ENCODE data around the gene NATD1.

NATD1 gene

DNA sequence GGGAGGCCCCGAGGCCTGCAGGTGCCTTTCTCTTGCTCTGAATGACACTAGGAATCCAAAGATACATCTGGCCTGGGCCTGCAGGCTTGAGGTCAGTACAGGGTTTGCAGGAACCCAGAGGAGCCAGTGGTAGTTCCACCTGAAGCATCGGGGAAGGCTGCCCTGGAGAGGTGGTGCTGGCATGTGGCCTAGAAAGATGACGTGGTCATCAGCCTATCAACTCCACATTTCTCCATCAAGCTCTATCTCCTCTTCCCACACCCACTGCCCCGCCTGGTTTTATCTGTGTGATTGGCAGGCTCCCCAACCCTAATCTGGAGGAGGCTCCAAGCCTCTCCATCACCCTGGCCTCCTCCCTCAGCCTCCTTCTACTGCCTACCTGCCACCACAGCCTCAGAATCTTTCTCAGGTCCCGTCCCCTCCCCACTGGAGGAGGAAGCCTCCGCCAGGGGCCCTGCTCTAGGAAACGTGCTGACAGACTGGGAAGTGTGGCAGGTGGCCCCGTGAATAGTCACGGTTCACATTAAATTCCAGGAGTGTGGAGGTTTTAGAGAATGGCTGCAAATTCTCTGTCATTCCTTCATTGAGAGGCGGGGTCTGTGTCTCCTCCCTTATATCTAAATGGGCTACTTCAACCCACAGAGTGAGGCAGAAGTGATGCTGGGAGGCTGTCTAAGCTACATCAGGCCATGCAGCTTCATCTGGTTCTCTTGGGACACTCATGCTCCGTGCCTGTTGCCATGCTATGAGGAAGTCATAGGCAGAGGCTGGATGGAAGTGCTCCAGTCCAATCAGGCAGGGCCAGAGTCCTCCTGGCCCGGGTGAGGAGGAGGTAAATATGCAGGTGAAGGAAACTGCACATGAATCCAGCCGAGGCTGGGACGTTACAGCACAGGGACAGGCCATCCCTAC is 19.9 kb upstream of the NATD1 start:
- no peak for FAIRE-seq

- FAIRE-seq, result no peak
These were observed 19.0 kb upstream of the NATD1 start for GRCh38 chr17:21272250-21272649.

DNA sequence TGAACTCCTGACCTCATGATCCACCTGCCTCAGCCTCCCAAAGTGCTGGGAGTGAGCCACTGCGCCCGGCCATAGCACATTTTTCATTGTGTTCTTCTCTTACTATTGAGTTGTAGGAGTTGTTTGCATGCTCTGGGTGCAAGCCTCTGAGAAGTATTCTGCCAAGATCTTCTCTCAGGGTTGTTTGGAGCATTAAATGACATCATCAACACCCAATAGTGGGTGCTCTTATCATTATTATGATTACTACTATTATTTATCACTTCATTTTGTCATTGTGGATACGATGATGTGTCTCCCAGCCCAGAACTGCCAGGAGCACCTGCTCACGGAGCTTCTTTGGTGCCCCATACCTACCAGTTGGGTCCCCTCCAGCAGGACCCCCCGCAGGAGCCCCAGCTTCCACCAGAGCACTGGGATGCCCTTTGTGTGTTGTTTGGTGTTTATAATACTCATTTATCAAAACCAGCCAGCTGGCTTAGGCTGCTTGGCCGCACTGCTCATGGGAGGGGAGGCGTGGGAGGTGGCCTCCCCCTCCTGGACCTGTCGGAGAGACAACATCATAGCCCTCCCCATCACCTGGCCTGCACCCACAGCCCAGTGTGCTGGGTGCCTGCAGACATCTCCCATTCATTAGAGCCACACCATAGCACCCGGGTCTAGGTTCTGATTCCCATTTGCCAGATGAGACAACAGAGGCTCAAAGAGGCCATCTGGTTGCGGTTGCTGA is 18.4 kb upstream of the NATD1 start:
- FAIRE-seq, result no peak

- no peak for FAIRE-seq
These were observed 16.2 kb upstream of the NATD1 start for GRCh38 chr17:21269394-21269793.

DNA sequence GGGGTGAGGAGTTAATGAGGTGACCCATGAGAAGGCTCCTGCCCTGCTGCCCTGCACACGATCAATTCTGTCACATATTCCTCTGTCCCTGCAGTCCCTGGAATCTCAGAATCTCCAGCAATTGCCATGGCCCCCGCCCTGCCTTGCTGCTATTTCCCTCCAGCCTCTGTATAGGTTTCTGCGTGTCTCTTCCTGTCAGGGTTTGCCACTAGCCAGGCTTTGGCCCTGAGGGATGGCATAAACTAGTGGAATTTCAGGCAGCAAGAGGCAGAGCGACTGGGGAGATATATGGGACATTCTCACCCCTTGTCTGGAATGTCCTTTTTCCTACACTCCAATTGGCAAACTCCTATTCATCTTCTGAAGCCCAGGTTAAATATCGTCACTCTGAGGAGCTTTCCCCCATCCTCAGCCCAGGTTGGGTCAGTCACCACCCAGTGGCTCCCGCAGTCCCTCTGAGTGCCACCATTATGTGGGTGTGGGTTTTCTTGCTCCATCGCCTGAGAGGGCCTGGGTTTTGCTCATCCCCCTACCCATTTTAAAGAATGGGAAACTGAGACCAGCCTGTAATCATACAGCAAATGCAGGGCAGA is 15.5 kb upstream of the NATD1 start:
- no peak for FAIRE-seq

DNA sequence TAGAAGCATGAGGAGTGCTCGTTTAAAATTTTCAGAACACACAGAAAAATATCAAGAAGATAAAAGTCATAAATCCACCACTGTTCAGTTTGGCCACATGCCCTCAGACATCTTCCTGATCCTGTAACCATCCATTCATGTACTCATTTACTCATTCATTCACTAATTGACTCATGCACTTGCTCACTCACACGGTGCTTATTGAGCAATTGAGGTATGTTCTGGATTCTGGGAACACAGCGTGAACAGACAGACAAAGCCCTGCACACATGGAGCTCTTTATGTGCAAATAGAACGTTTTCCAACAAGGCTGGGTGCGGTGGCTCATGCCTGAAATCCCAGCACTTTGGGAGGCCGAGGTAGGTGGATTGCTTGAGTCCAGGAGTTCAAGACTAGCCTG is 10.2 kb upstream of the NATD1 start:
- FAIRE-seq, result no peak

GRCh38 chr17:21262259-21262993 is 9.2 kb upstream of the NATD1 start:
- no peak for FAIRE-seq

GRCh38 chr17:21258593-21258992 is 5.4 kb upstream of the NATD1 start:
- FAIRE-seq, result no peak

DNA sequence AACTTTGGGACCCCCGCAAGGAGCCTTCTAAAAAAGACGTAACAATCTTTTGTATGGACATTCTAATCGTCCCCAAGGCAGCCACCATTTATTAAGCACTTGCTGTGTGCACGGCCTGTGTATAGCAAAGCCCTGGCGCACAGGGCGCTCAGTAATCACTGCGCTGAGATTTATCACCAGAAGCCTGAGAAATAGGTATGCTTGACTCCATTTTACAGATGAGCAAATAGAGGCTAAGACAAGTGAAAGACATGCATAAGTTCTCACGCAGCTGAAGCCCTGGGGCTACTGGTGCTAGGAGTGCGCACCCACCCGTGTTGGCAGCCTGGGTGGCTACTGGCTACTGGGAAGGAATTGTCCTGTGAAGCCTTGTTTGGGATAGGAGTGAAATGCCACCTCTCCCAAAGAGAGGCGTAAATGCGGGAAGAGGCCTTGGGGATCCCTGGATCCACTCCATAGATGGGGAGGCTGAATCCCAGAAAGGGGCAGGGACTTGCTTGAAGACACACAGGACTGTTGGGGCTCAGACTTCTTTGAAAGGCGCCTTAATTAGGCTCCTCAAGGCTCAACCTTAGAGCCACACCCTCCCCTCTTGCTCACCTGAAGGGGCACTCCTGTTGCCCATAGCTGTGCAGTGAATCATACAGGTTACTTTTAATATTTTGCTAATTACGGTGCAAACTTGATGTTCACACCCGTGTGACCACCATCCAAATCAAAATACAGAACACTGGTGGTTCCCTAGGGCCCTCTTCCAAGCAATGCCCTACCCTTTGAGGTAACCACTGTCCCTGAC is 634 bp upstream of the NATD1 start:
- FAIRE-seq, result no peak

DNA sequence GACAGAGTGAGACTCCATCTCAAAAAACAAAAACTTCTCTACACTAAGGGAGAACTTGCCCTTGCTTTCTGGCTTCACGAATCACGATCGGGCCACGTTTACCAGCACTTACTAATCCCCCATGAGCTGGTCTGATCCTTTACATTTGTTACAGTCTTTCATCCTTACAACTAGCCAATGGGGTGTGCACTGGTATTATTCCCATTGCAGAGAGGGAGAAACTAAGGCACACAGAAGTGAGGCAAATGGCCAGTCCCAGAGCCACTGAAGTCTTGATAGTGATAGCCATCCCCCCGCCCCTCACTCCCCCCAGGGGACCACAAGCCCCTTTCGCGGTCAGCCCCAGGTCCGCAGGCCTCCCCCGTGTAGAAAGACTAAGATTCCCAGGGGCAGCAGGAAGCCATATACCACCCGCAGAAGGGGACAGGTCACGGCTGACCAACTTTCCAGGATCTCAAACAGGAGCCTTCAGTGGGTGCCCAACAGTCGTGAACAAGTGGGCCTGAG is 868 bp downstream of the NATD1 start:
- FAIRE-seq, result no peak

DNA sequence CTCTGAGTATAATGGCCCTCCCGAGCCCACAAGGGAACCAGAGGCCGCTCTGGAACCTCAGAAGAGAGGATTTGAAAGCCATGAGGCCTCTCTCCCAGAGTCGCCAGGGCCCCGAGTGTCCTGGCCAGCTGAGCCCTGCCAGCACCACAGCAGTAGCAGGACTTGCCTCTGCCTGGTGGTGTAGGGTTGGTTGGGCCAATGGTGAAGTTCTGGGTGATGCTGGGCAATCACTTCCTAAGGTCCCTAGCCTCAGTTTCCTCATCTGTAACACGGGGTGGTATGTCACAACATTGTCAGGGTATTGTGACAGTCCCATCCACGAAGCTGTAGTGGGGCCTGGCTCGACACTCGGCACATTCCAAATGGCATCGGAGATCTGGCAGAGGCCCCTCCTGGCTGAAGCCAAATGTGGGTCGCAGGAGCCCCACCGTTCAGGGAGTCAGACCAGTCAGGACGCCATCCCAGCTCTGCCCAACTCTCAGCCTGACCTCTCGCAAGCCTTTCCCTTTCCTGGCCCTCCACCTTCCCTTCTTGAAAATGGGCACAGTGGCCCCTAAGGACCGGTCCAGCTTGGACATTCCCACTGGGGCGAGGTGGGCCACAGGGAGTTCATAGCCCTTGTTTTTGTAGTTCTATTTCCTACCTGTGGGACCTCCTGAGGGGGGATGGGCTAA is 1.7 kb downstream of the NATD1 start:
- no peak for FAIRE-seq

DNA sequence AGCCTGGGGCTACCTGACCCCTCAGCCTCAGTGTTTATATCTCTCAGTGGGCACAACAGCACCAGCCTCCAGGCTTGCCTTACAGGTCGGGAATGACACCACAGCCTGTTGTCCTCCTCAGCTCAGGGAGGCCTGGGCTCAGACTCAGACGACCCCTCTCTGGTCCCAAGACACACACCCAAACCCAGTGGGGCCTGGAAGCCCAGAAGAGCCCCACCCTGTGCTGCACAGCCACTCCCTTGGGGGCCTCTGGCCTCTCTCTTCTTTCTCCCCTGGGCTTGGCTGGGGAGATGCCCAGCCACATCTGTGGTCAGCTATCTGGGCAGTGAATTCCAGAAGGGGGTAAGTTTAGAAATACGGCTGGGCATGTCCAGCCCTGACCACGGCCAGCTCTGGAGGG is 2.4 kb downstream of the NATD1 start:
- FAIRE-seq, result no peak

GRCh38 chr17:21249920-21250703 is 3.1 kb downstream of the NATD1 start:
- no peak for FAIRE-seq

- no peak for FAIRE-seq
These were observed 4.0 kb downstream of the NATD1 start for GRCh38 chr17:21249086-21249795.

- no peak for FAIRE-seq
These were observed 4.7 kb downstream of the NATD1 start for GRCh38 chr17:21248500-21248899.

DNA sequence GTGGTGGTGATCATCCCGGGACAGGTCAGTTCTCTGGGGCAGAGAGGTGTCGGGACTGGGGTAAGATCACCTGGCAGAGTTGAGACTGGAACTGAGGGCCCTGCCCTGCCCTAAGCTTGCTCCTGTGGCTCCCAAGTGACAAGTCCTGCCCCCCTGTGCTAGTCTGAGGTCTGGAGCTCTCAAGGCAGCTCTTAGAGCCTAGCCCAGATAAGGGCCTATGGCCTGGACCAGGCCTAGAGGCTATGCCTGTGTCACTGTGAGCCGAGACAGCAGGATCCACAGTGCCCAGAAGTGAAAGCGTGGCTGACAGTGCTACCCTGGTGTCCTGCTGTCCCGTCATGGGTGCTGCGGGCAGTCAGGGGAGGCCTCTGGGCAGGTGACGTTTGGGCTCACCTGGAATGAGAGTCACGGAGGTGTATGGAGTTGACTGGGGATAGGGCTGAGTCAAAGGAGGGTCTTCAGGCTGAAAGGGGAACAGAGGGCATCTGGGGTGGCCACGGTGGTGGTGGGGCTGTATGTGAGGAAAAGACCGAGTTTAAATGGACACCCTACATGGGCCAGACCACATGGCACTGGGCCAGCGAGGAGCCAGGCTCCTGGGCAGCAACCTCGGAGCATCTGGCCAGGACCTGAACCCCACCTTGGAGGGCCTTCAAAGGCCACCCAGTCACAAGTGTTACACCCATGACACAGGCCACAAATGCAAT is 5.5 kb downstream of the NATD1 start:
- FAIRE-seq, result no peak

DNA sequence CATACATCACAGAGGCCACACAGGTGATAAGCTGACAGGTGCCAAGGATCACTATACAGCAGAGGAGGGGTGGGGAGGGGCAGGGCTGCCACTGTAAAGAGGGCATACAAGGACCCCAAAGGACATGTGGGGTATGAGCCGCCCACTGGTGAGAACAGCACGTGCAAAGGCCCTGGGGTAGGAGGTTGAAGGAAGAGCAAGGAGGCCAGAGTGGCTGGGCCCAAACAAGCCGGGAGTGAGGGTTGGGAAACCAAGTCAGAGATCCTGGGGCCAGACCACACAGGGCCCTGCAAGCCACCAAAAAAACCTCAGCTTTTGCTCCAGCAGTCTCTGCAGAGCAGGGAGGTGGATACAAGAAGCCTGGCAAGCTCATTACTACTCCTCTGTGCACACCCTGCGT is 6.5 kb downstream of the NATD1 start:
- no peak for FAIRE-seq

- FAIRE-seq, result no peak
These were observed 7.5 kb downstream of the NATD1 start for GRCh38 chr17:21245639-21246084.

Data from islet of Langerhans (tissue), 1 donor.